Smooth muscle cell (in vitro differentiated cells): ENCODE data around the gene AAGAB. TPM values are rescaled to one million over a fixed set of nuclear protein-coding genes. Genes with fewer than 3 reads are reported as not detected.

ENCODE experiments used
- DNase-seq: peaks from one replicate; lab custom pipeline; 2025; ENCODE audit not compliant: unreplicated experiment; lab: John Stamatoyannopoulos, UW
- H2AFZ ChIP-seq: fragments of 200-600 bp; sonication (generic); 2 replicates; pipeline ENCODE4 v1.6.0; 2016; ENCODE audit warnings: antibody characterized with exemption, low read depth, mild to moderate bottlenecking
- H3F3A ChIP-seq: fragments of 200-600 bp; sonication (generic); 2 replicates; pipeline ENCODE4 v1.6.0; 2017; ENCODE audit warnings: antibody characterized with exemption, low read depth
- H3K27ac ChIP-seq: fragments of 200-600 bp; sonication (generic); 2 replicates; pipeline ENCODE4 v1.5.1; 2016; ENCODE audit warnings: low read depth, mild to moderate bottlenecking
- H3K27me3 ChIP-seq: fragments of 200-600 bp; sonication (generic); 2 replicates; pipeline ENCODE4 v1.6.1; 2016; ENCODE audit warnings: low read depth, mild to moderate bottlenecking
- H3K36me3 ChIP-seq: fragments of 200-600 bp; sonication (generic); 2 replicates; pipeline ENCODE4 v1.5.1; 2016; ENCODE audit warnings: low read depth
- H3K4me1 ChIP-seq: fragments of 200-600 bp; sonication (generic); 2 replicates; pipeline ENCODE4 v1.5.1; 2016; ENCODE audit warnings: low read depth
- H3K4me2 ChIP-seq: fragments of 200-600 bp; sonication (generic); 2 replicates; pipeline ENCODE4 v1.6.0; 2016; ENCODE audit warnings: mild to moderate bottlenecking
- H3K4me3 ChIP-seq: fragments of 200-600 bp; sonication (generic); 2 replicates; pipeline ENCODE4 v1.5.1; 2016; ENCODE audit warnings: mild to moderate bottlenecking
- H3K79me2 ChIP-seq: fragments of 200-600 bp; sonication (generic); 2 replicates; pipeline ENCODE4 v1.6.0; 2016; ENCODE audit warnings: low read depth, mild to moderate bottlenecking
- H3K9ac ChIP-seq: fragments of 200-600 bp; sonication (generic); 2 replicates; pipeline ENCODE4 v1.6.0; 2016; ENCODE audit warnings: low read depth
- H3K9me3 ChIP-seq: fragments of 200-600 bp; sonication (generic); replicated peaks from 2 replicates; pipeline ENCODE4 v1.5.1; 2016; ENCODE audit warnings: low read depth
- H4K20me1 ChIP-seq: fragments of 200-600 bp; sonication (generic); 2 replicates; pipeline ENCODE4 v1.6.0; 2016; ENCODE audit warnings: low read depth
- WGBS: methylation state at CpG from one replicate; pipeline ENCODE4 v1.1.7; 2016; ENCODE audit warnings: low lambda C conversion rate; 5-methylcytosine and 5-hydroxymethylcytosine counted together
- polyA plus RNA-seq: library from polyadenylated mRNA; unstranded; fragments of >200 nt; fragmentation: Nextera tagmentation; extraction: Ambion mirVana; gene quantifications from 2 replicates; pipeline ENCODE4 v1.2.1, GENCODE V29; 2016
- total RNA-seq: library from RNA; depleted of rRNA; stranded (reverse); fragments of >200 nt; gene quantifications from 2 replicates; pipeline ENCODE4 v1.2.3, GENCODE V29; 2014
- TF ChIP-seq, protein P1 (sequence below): fragments of 200-600 bp; sonication (generic); IDR thresholded peaks from 2 replicates; pipeline ENCODE4 v1.5.1; 2017; ENCODE audit warnings: borderline replicate concordance, mild to moderate bottlenecking, antibody characterized with exemption; ENCODE audit not compliant: insufficient read depth, poor library complexity, severe bottlenecking

AAGAB gene
- total and polyA plus RNA-seq, 2 experiments from 2014 or later, result 38.2 to 39.6 TPM

- no peak overlapping the region for H3K4me2 ChIP-seq
- H3K27me3 ChIP-seq, result no peaks in the 10 kb centered on the region
- no peaks in the 10 kb centered on the region for H3K79me2 ChIP-seq
- H3K36me3 ChIP-seq, result peaks cover 9% of the 10 kb centered on the region
- TF ChIP-seq, protein P1, sequence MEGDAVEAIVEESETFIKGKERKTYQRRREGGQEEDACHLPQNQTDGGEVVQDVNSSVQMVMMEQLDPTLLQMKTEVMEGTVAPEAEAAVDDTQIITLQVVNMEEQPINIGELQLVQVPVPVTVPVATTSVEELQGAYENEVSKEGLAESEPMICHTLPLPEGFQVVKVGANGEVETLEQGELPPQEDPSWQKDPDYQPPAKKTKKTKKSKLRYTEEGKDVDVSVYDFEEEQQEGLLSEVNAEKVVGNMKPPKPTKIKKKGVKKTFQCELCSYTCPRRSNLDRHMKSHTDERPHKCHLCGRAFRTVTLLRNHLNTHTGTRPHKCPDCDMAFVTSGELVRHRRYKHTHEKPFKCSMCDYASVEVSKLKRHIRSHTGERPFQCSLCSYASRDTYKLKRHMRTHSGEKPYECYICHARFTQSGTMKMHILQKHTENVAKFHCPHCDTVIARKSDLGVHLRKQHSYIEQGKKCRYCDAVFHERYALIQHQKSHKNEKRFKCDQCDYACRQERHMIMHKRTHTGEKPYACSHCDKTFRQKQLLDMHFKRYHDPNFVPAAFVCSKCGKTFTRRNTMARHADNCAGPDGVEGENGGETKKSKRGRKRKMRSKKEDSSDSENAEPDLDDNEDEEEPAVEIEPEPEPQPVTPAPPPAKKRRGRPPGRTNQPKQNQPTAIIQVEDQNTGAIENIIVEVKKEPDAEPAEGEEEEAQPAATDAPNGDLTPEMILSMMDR, result no peak
- no peaks in the 10 kb centered on the region for H4K20me1 ChIP-seq
- no peaks in the 10 kb centered on the region for H3F3A ChIP-seq
- no peak for DNase-seq
- H3K4me3 ChIP-seq, result no peak overlapping the region
- H3K27ac ChIP-seq, result no peak overlapping the region
- H2AFZ ChIP-seq, result no peak overlapping the region
- no peaks in the 10 kb centered on the region for H3K9me3 ChIP-seq
- H3K4me1 ChIP-seq, result no peaks in the 10 kb centered on the region
- H3K9ac ChIP-seq, result no peak overlapping the region
Observed at GRCh38 chr15:67216859-67217258, 37.6 kb downstream of the AAGAB start.

DNA sequence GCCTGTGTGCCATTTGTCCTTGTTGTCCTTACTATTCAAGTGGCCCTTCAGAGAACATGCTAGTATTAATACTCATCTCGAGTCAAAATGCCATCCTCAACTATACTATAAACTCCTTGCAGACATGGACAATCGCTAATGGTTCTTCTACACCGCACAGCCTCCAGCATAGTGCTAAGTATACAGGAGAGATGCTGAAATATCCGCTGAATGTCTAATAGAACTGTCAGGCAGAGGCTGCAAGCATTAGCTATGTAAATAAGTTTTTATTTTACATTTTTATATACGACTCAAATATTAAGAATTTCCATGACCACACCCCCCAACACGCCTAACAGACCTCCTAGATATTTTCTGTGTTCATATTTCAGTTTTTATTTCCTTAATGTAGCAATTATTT is 39.4 kb downstream of the AAGAB start:
- Histone ChIP-seq H3K27me3 (no peaks in the 10 kb centered on the region), H3K4me1 (no peaks in the 10 kb centered on the region), H3K4me3 (no peak overlapping the region), H3F3A (no peaks in the 10 kb centered on the region), H3K4me2 (no peak overlapping the region), H3K27ac (no peak overlapping the region), H3K79me2 (no peaks in the 10 kb centered on the region), H3K9me3 (no peaks in the 10 kb centered on the region), H3K9ac (no peak overlapping the region), H3K36me3 (peaks cover 9% of the 10 kb centered on the region), H2AFZ (no peak overlapping the region), H4K20me1 (no peaks in the 10 kb centered on the region)
- DNase-seq, result no peak
- TF ChIP-seq, protein P1, result no peak
- WGBS, result 90% methylated on average over 6 of the region's 6 CpGs

- H3K27me3 ChIP-seq, result no peaks in the 10 kb centered on the region
- H3K27ac ChIP-seq, result no peak overlapping the region
- no peaks in the 10 kb centered on the region for H3K9me3 ChIP-seq
- H3F3A ChIP-seq, result no peaks in the 10 kb centered on the region
- H3K4me1 ChIP-seq, result no peaks in the 10 kb centered on the region
- no peak for DNase-seq
- WGBS, result 96% methylated on average over 4 of the region's 4 CpGs
- no peaks in the 10 kb centered on the region for H4K20me1 ChIP-seq
- no peak overlapping the region for H3K4me2 ChIP-seq
- peaks cover 10% of the 10 kb centered on the region for H3K36me3 ChIP-seq
- TF ChIP-seq, protein P1, result no peak
- no peaks in the 10 kb centered on the region for H3K79me2 ChIP-seq
- H2AFZ ChIP-seq, result no peak overlapping the region
- H3K4me3 ChIP-seq, result no peak overlapping the region
- no peak overlapping the region for H3K9ac ChIP-seq
Observed at GRCh38 chr15:67212684-67213367, 41.6 kb downstream of the AAGAB start.

GRCh38 chr15:67210555-67211168 is 43.8 kb downstream of the AAGAB start:
- H3K27ac ChIP-seq, result no peak overlapping the region
- no peak overlapping the region for H2AFZ ChIP-seq
- no peaks in the 10 kb centered on the region for H3K79me2 ChIP-seq
- no peak overlapping the region for H3K4me3 ChIP-seq
- DNase-seq, result no peak
- no peaks in the 10 kb centered on the region for H3F3A ChIP-seq
- H3K4me1 ChIP-seq, result no peaks in the 10 kb centered on the region
- 99% methylated on average over 5 of the region's 5 CpGs for WGBS
- TF ChIP-seq, protein P1, result no peak
- H3K36me3 ChIP-seq, result peaks cover 10% of the 10 kb centered on the region
- no peaks in the 10 kb centered on the region for H3K9me3 ChIP-seq
- H3K27me3 ChIP-seq, result no peaks in the 10 kb centered on the region
- no peak overlapping the region for H3K4me2 ChIP-seq
- H4K20me1 ChIP-seq, result no peaks in the 10 kb centered on the region
- no peak overlapping the region for H3K9ac ChIP-seq
